MM.1S (cell line): ENCODE measurements around the gene C1orf198.
A peak's percentile ranks its signal among the peaks of the same experiment; 100 is the strongest.

ENCODE experiments used
- DNase-seq: peaks from one replicate; pipeline ENCODE4 v3.0.0-alpha.2; 2015
- H2AFZ ChIP-seq: fragments of 300-600 bp; sonication (generic); 2 replicates; pipeline ENCODE4 v1.6.0; 2016; ENCODE audit warnings: antibody characterized with exemption, low read length
- H3F3A ChIP-seq: fragments of 300-600 bp; sonication (generic); 2 replicates; pipeline ENCODE4 v1.6.1; 2016; ENCODE audit warnings: mild to moderate bottlenecking, antibody characterized with exemption, low read length, moderate library complexity, mixed read lengths; ENCODE audit not compliant: insufficient read depth
- H3K27ac ChIP-seq: fragments of 300-600 bp; sonication (generic); 2 replicates; pipeline ENCODE4 v1.5.1; 2016; ENCODE audit warnings: mild to moderate bottlenecking, low read length
- H3K27me3 ChIP-seq: fragments of 300-600 bp; sonication (generic); replicated peaks from 2 replicates; pipeline ENCODE4 v1.6.0; 2016; ENCODE audit warnings: low read length; ENCODE audit not compliant: insufficient read depth
- H3K36me3 ChIP-seq: fragments of 300-600 bp; sonication (generic); replicated peaks from 2 replicates; pipeline ENCODE4 v1.6.1; 2016; ENCODE audit warnings: mild to moderate bottlenecking, low read length, mixed read lengths; ENCODE audit not compliant: insufficient read depth
- H3K4me1 ChIP-seq: fragments of 300-600 bp; sonication (generic); 2 replicates; pipeline ENCODE4 v1.6.1; 2016; ENCODE audit warnings: low read length, mixed read lengths
- H3K4me2 ChIP-seq: fragments of 300-600 bp; sonication (generic); 2 replicates; pipeline ENCODE4 v1.6.0; 2016; ENCODE audit warnings: low read depth, low read length
- H3K4me3 ChIP-seq: fragments of 300-600 bp; sonication (generic); 2 replicates; pipeline ENCODE4 v1.5.1; 2016; ENCODE audit warnings: low read length, mixed read lengths
- H3K79me2 ChIP-seq: fragments of 300-600 bp; sonication (generic); 2 replicates; pipeline ENCODE4 v1.6.1; 2016; ENCODE audit warnings: mixed run types, low read length, mixed read lengths
- H3K9ac ChIP-seq: fragments of 300-600 bp; sonication (generic); 2 replicates; pipeline ENCODE4 v1.6.1; 2016; ENCODE audit warnings: low read length, mixed read lengths
- H3K9me2 ChIP-seq: fragments of 300-600 bp; sonication (generic); replicated peaks from 2 replicates; pipeline ENCODE4 v1.6.1; 2016; ENCODE audit warnings: mild to moderate bottlenecking, low read length, mixed read lengths; ENCODE audit not compliant: insufficient read depth
- H3K9me3 ChIP-seq: fragments of 300-600 bp; sonication (generic); replicated peaks from 2 replicates; pipeline ENCODE4 v1.6.1; 2016; ENCODE audit warnings: mild to moderate bottlenecking, low read length, mixed read lengths; ENCODE audit not compliant: insufficient read depth
- H4K20me1 ChIP-seq: fragments of 300-600 bp; sonication (generic); 2 replicates; pipeline ENCODE4 v1.6.1; 2016; ENCODE audit warnings: mild to moderate bottlenecking, low read length, moderate library complexity, mixed read lengths; ENCODE audit not compliant: insufficient read depth
- EZH2 ChIP-seq: fragments of 300-600 bp; sonication (generic); optimal IDR thresholded peaks from 2 replicates; pipeline ENCODE3; 2017; ENCODE audit warnings: low read depth, mild to moderate bottlenecking, antibody characterized with exemption, low read length, mixed read lengths
- EZH2phosphoT487 ChIP-seq: fragments of 300-600 bp; sonication (generic); IDR thresholded peaks from 2 replicates; pipeline ENCODE4 v1.6.1; 2018; ENCODE audit warnings: antibody characterized with exemption, low read length
- TF ChIP-seq, protein P1 (sequence below): fragments of 300-600 bp; sonication (generic); IDR thresholded peaks from 2 replicates; pipeline ENCODE4 v1.5.1; 2016; ENCODE audit warnings: antibody characterized with exemption, low read length, mixed read lengths

Gene C1orf198

GRCh38 chr1:230868736-230869385 is 540 bp upstream of the C1orf198 start:
- H3K79me2 ChIP-seq: no peaks in the 10 kb centered on the region
- TF ChIP-seq EZH2phosphoT487 (no peak), EZH2 (no peak)
- TF ChIP-seq, protein P1, sequence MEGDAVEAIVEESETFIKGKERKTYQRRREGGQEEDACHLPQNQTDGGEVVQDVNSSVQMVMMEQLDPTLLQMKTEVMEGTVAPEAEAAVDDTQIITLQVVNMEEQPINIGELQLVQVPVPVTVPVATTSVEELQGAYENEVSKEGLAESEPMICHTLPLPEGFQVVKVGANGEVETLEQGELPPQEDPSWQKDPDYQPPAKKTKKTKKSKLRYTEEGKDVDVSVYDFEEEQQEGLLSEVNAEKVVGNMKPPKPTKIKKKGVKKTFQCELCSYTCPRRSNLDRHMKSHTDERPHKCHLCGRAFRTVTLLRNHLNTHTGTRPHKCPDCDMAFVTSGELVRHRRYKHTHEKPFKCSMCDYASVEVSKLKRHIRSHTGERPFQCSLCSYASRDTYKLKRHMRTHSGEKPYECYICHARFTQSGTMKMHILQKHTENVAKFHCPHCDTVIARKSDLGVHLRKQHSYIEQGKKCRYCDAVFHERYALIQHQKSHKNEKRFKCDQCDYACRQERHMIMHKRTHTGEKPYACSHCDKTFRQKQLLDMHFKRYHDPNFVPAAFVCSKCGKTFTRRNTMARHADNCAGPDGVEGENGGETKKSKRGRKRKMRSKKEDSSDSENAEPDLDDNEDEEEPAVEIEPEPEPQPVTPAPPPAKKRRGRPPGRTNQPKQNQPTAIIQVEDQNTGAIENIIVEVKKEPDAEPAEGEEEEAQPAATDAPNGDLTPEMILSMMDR: no peak
- no peak overlapping the region for H3K27ac ChIP-seq
- peak; percentile 61 for DNase-seq
- 0 out of 2 replicates have a peak, but pooled peaks cover 8% of the 10 kb centered on the region for H3K27me3 ChIP-seq
- no peaks in the 10 kb centered on the region for H3K36me3 ChIP-seq
- no peaks in the 10 kb centered on the region for H3K4me1 ChIP-seq
- peak overlapping the region; percentile 100 for H3K4me2 ChIP-seq
- H3K9me3 ChIP-seq: no peaks in the 10 kb centered on the region
- H3K9me2 ChIP-seq: no peaks in the 10 kb centered on the region
- H3F3A ChIP-seq: no peaks in the 10 kb centered on the region
- peak overlapping the region; percentile 99 for H2AFZ ChIP-seq
- peak overlapping the region; percentile 60; the same call in 1 of the 2 replicates for H3K9ac ChIP-seq
- H3K4me3 ChIP-seq: peak overlapping the region; percentile 70
- no peaks in the 10 kb centered on the region for H4K20me1 ChIP-seq

DNA sequence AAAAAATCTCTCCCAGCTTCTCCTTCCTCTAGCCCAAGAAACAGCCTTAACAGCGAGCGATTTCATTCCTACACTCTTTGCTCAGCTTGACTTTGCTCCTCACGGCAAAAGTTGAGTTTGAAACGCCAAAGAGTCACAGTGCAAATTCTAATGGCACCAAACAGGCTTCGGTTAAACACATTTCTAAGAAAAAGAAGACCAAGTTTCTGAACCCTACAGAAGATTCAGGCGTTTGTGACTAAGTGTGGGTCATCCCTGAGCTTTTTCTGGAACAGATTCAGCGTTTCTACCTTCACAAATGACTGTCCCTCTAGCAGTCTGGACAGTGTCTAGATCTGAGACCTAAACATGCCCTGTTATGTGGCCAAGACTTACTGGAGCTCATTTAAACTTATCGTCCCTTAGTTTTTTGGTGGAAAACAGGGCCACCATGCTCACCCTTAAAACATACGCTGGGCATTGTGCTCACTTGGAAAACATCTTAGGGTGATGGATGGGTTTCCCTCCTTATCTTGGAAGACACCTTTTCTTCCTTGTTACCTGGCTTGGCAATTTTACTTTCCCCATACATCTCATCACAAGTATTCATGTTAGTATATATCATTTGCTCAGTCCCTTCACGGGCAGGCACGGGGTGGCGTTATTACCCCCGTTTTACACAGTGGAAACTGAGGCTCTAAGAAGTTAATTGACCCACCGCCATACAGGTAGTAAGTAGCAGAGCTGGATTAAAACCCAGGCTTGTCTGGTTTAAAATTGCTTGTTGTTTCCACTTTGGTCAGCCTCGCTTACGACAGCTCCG is 1.0 kb downstream of the C1orf198 start:
- Histone ChIP-seq H3K9me3 (no peaks in the 10 kb centered on the region), H3K27me3 (0 out of 2 replicates have a peak, but pooled peaks cover 8% of the 10 kb centered on the region), H3K79me2 (no peaks in the 10 kb centered on the region), H2AFZ (peak overlapping the region; percentile 90), H3K4me3 (peak overlapping the region; percentile 91), H3K36me3 (no peaks in the 10 kb centered on the region), H3K4me1 (no peaks in the 10 kb centered on the region), H4K20me1 (no peaks in the 10 kb centered on the region), H3K27ac (no peak overlapping the region), H3K4me2 (peak overlapping the region; percentile 96), H3K9ac (peak overlapping the region; percentile 65; the same call in 1 of the 2 replicates), H3K9me2 (no peaks in the 10 kb centered on the region), H3F3A (no peaks in the 10 kb centered on the region)
- TF ChIP-seq, protein P1: no peak
- no peak for TF ChIP-seq EZH2
- TF ChIP-seq EZH2phosphoT487: no peak
- no peak for DNase-seq

- no peaks in the 10 kb centered on the region for H4K20me1 ChIP-seq
- TF ChIP-seq EZH2phosphoT487 (no peak), EZH2 (no peak)
- TF ChIP-seq, protein P1: no peak
- H2AFZ ChIP-seq: no peak overlapping the region
- H3K9me3 ChIP-seq: no peaks in the 10 kb centered on the region
- no peaks in the 10 kb centered on the region for H3K4me1 ChIP-seq
- no peaks in the 10 kb centered on the region for H3F3A ChIP-seq
- H3K4me3 ChIP-seq: no peak overlapping the region
- 0 out of 2 replicates have a peak, but pooled peaks cover 8% of the 10 kb centered on the region for H3K27me3 ChIP-seq
- no peaks in the 10 kb centered on the region for H3K36me3 ChIP-seq
- H3K79me2 ChIP-seq: no peaks in the 10 kb centered on the region
- H3K27ac ChIP-seq: no peak overlapping the region
- H3K9me2 ChIP-seq: no peaks in the 10 kb centered on the region
- DNase-seq: no peak
- H3K9ac ChIP-seq: no peak overlapping the region
- H3K4me2 ChIP-seq: no peak overlapping the region
Measured at GRCh38 chr1:230866171-230867070, 1.9 kb downstream of the C1orf198 start.
